Activated CD4-positive, alpha-beta memory T cell treated with anti-CD3 and anti-CD28 coated beads, Interleukin-2, amount 10 ng/mL, durations not matched to agents 7 days and 5 days (primary cell): ENCODE measurements around the gene TMBIM6. TPM values are rescaled to one million over a fixed set of nuclear protein-coding genes. Genes with fewer than 3 reads are reported as not detected.
"Not testable (repeated sequence)": the region's sequence is repeated elsewhere in the genome, so short reads cannot be mapped to it uniquely, and the experiment has no call there.

Experiments
- CTCF ChIA-PET: fragments of 350-600 bp; sonication (Branson Sonifier 250); formaldehyde crosslinking; loops from one replicate; lab custom pipeline; 2021; ENCODE audit warnings: antibody characterized with exemption, inconsistent platforms; lab: Charles Lee
- POLR2A ChIA-PET: fragments of 350-600 bp; sonication (Branson Sonifier 250); formaldehyde crosslinking; loops from one replicate; lab custom pipeline; 2021; ENCODE audit warnings: antibody characterized with exemption; lab: Charles Lee
- DNase-seq: peaks from one replicate; pipeline ENCODE4 v3.0.0-alpha.2; 2020
- H3K27ac Mint-ChIP-seq: one replicate; pipeline ENCODE4 v1.8.0; 2021; ENCODE audit warnings: mild to moderate bottlenecking, mixed read lengths
- H3K27me3 Mint-ChIP-seq: one replicate; pipeline ENCODE4 v1.8.0; 2021; ENCODE audit warnings: mixed read lengths
- H3K36me3 Mint-ChIP-seq: one replicate; pipeline ENCODE4 v1.8.0; 2021; ENCODE audit warnings: low read depth, mixed read lengths
- H3K4me1 Mint-ChIP-seq: one replicate; pipeline ENCODE4 v1.8.0; 2021; ENCODE audit warnings: mixed read lengths
- H3K4me3 Mint-ChIP-seq: one replicate; pipeline ENCODE4 v1.8.0; 2021; ENCODE audit warnings: mild to moderate bottlenecking, mixed read lengths
- H3K9me3 Mint-ChIP-seq: one replicate; pipeline ENCODE4 v1.8.0; 2021; ENCODE audit warnings: mixed read lengths
- total RNA-seq, 2 experiments: library from RNA; stranded (reverse); gene quantifications; one replicate each; pipeline ENCODE4 v1.2.3, GENCODE V29; 2021

TMBIM6 gene
- total RNA-seq, 2 experiments from 2014 or later = 600 to 613 TPM

DNA sequence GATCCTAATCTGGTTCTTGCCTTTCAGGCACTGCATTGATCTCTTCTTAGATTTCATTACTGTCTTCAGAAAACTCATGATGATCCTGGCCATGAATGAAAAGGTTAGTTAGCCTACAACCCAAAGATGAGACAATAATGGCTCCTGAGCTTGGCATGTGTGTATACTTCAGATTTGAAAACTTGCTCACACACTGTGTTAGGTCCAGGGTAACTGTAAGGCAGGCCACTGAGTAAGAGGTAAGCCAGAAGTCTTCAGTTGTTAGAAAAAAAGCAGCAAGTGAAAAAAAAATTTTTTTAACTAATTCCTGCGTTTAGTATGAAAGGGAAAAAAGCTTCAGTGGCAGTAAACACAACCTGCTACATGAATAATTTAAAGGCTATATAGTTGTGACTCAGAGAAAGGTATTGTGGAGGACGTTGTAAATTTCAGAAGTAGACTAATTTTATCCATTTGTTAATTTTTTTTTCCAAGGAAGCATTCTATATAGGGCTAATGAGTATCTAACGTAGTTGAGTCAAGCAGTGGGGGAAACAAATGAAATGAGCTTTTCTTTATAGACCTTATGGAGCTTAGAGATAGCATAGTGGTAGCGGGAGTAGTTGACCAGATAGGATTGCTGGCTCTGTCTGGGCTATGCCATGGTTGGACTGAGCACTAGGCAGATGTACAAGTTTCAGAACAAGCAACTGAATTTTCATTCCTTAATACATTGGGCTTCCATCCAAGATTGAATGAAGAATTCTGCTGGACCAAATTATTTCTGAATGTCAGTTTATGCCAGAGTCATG, 20.5 kb downstream of the TMBIM6 start:
- no peak overlapping the region for H3K4me3 Mint-ChIP-seq
- no peaks in the 10 kb centered on the region for H3K27me3 Mint-ChIP-seq
- ChIA-PET CTCF (interaction anchor here (0.8 to 4.5 kb wide), 19 partner anchors 8 to 257 kb away, joined by 3 to 66 read pairs (median 6); partner anchors contain the start of gene TMBIM6), POLR2A (interaction anchor here (0.6 to 5.9 kb wide), 10 partner anchors 9 to 322 kb away, joined by 3 to 75 read pairs (median 4); partner anchors contain the start of gene TMBIM6)
- H3K27ac Mint-ChIP-seq = peak overlapping the region; percentile 92
- no peaks in the 10 kb centered on the region for H3K9me3 Mint-ChIP-seq
- DNase-seq = no peak
- H3K36me3 Mint-ChIP-seq = peaks cover 77% of the 10 kb centered on the region
- peaks cover 50% of the 10 kb centered on the region for H3K4me1 Mint-ChIP-seq

DNA sequence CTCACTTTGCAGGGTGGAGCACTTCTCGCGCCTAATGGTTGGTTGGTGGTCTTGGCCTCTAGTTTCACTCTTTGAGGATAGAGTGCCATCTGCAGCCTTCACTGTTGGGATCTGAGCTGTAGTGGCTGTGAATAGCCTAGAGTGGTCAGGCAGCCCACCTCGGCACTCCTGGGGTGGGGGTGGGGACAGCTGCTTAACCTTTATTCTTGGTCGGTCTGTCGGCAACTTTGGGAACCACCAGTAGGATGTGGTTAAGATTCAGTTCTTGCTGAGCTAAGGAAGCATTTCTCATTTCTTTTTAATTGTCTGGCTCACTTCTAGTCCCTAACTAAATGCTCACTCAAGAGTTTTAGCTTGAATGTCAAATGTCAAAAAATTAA, 21.1 kb downstream of the TMBIM6 start:
- CTCF ChIA-PET = interaction anchor here (0.8 to 4.5 kb wide), 21 partner anchors 8 to 256 kb away, joined by 3 to 66 read pairs (median 5); partner anchors contain the start of gene TMBIM6
- no peak overlapping the region for H3K4me3 Mint-ChIP-seq
- DNase-seq = peak; percentile 36
- peaks cover 50% of the 10 kb centered on the region for H3K4me1 Mint-ChIP-seq
- peaks cover 71% of the 10 kb centered on the region for H3K36me3 Mint-ChIP-seq
- H3K27me3 Mint-ChIP-seq = no peaks in the 10 kb centered on the region
- peak overlapping the region; percentile 92 for H3K27ac Mint-ChIP-seq
- no peaks in the 10 kb centered on the region for H3K9me3 Mint-ChIP-seq
- POLR2A ChIA-PET = interaction anchor here (0.6 to 5.9 kb wide), 11 partner anchors 10 to 322 kb away, joined by 3 to 75 read pairs (median 4); partner anchors contain the start of gene TMBIM6

DNA sequence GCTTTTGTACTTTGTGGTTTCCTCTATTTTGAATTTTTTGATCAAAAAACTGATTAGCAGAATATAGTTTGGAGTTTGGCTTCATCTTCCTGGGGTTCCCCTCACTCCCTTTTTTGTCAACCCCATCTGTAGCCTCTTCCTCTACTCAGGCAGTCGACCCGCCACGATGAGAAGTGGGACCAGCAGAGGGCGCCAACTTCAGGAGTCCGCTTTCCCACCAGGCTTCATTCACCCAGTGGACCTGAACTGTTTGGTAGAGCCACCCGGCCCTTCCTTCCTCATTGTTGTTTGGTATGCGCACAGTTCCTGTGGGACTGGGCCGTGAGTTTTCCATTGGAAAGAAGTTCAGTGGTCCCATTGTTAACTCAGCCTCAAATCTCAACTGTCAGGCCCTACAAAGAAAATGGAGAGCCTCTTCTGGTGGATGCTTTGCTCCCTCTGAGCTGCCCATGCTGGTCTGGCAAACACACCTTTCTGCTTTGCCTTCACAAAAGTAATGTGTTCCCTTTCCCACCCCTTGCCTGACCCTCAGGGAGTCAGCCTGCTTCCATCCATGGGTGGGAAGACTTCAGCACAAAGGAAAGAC, 21.7 kb downstream of the TMBIM6 start:
- DNase-seq = peak; percentile 84
- CTCF ChIA-PET = interaction anchor here (0.5 to 4.5 kb wide), 24 partner anchors 9 to 1538 kb away, joined by 3 to 66 read pairs (median 5); partner anchors contain the start of gene TMBIM6
- H3K4me3 Mint-ChIP-seq = peak overlapping the region; percentile 3
- H3K9me3 Mint-ChIP-seq = no peaks in the 10 kb centered on the region
- POLR2A ChIA-PET = interaction anchor here (1.0 to 5.9 kb wide), 7 partner anchors 10 to 198 kb away, joined by 3 to 75 read pairs (median 4); partner anchors contain the start of gene TMBIM6
- H3K36me3 Mint-ChIP-seq = peaks cover 65% of the 10 kb centered on the region
- H3K27me3 Mint-ChIP-seq = peaks cover 2% of the 10 kb centered on the region
- peak overlapping the region; percentile 92 for H3K27ac Mint-ChIP-seq
- H3K4me1 Mint-ChIP-seq = peaks cover 51% of the 10 kb centered on the region

DNA sequence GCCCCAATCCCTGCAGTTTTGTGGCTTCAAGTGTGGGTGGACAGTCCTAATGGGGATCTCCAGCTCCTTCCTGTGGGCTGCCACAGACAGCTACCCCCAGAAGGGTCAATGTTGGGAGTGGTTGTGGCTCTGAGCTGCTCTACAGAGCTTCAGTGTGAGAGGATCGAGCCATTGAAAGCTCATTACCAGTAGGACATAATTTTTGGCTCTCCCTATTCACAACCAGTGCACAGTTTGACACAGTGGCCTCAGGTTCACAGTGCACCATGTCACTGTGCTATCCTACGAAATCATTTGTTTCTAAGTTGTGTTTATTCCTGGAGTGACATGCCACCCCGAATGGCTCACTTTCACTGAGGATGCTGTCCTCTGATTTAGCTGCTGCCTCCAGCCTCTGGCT, 22.8 kb downstream of the TMBIM6 start:
- no peaks in the 10 kb centered on the region for H3K9me3 Mint-ChIP-seq
- peak overlapping the region; percentile 92 for H3K27ac Mint-ChIP-seq
- no peak for DNase-seq
- peaks cover 55% of the 10 kb centered on the region for H3K36me3 Mint-ChIP-seq
- peaks cover 2% of the 10 kb centered on the region for H3K27me3 Mint-ChIP-seq
- CTCF ChIA-PET = interaction anchor here (1.7 to 4.5 kb wide), 7 partner anchors 9 to 128 kb away, joined by 5 to 66 read pairs (median 20); partner anchors contain the start of gene TMBIM6
- peaks cover 48% of the 10 kb centered on the region for H3K4me1 Mint-ChIP-seq
- POLR2A ChIA-PET = interaction anchor here (1.2 to 5.9 kb wide), 3 partner anchors 12 to 23 kb away, joined by 3 to 75 read pairs (median 54); partner anchors contain the start of gene TMBIM6
- no peak overlapping the region for H3K4me3 Mint-ChIP-seq

DNA sequence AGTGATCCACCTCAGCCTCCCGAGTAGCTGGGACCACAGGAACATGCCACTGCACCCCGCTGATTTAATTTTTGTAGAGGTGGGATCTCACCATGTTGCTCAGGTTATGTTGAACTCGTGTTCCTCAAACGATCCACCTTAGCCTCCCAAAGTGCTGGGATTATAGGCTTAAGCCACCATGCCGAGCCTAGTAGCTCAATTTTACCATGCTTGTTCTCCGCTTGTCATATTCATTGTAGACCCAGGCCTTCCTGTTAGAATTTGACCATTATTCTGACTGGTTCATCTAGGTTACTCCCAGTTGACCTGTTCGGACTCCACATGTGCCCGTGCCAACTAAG, 24.7 kb downstream of the TMBIM6 start:
- POLR2A ChIA-PET = interaction anchor here (1.3 to 5.7 kb wide), 2 partner anchors 23 to 25 kb away, joined by 3 to 75 read pairs; partner anchors contain the start of gene TMBIM6

DNA sequence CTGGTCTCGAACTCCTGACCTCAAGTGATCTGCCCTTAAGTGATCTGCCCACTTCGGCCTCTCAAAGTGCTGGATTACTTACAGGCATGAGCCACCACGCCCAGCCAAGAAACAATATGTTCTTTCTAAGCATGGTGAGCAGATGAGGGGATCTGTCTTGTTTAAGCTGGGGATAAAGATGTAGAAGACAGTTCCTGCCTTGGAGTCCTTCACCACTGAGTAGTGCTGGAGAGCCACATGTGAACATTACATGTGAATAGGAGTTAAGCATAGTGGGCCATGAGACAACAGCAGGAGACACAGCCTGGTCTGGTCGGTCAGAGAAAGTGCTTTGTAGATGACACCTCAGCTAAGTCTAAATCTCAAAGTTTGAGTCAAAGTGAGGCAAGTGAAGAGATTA, 26.0 kb downstream of the TMBIM6 start:
- H3K27me3 Mint-ChIP-seq = peaks cover 2% of the 10 kb centered on the region
- peaks cover 34% of the 10 kb centered on the region for H3K4me1 Mint-ChIP-seq
- CTCF ChIA-PET = interaction anchor here (0.8 to 1.4 kb wide), 4 partner anchors 11 to 72 kb away, joined by 3 to 9 read pairs (median 4); partner anchors contain the start of gene TMBIM6
- no peaks in the 10 kb centered on the region for H3K9me3 Mint-ChIP-seq
- peaks cover 35% of the 10 kb centered on the region for H3K36me3 Mint-ChIP-seq
- POLR2A ChIA-PET = interaction anchor here (1.4 to 1.8 kb wide), 2 partner anchors 14 to 26 kb away, joined by 3 to 9 read pairs; partner anchors contain the start of gene TMBIM6
- DNase-seq = no peak
- H3K27ac Mint-ChIP-seq = no peak overlapping the region
- no peak overlapping the region for H3K4me3 Mint-ChIP-seq

More for the DNA sequence above, 24.7 kb downstream of the TMBIM6 start:
- H3K27ac Mint-ChIP-seq = no peak overlapping the region
- peaks cover 2% of the 10 kb centered on the region for H3K27me3 Mint-ChIP-seq
- DNase-seq = no peak
- CTCF ChIA-PET = interaction anchor here (0.9 to 1.0 kb wide), 2 partner anchors 23 to 25 kb away, joined by 3 read pairs; partner anchors contain the start of gene TMBIM6
- H3K4me1 Mint-ChIP-seq = peaks cover 46% of the 10 kb centered on the region
- no peak overlapping the region for H3K4me3 Mint-ChIP-seq
- H3K36me3 Mint-ChIP-seq = peaks cover 47% of the 10 kb centered on the region
- no peaks in the 10 kb centered on the region for H3K9me3 Mint-ChIP-seq

DNA sequence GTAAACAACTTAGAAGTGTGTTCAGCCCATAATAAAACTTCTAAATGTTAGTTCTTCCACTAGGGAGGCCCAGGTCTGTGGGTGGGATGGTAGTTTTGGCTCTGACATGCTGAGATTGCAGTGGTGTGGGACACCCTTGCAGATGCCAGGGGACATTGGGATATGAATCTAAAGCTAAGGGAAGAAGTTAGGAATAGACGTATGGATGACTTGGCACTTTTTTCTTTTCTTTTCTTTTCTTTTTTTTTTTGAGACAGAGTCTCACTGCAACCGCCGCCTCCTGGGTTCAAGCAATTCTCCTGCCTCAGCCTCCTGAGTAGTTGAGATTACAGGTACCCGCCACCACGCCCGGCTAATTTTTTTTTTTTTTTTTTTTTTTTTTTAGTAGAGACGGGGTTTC, 31.7 kb downstream of the TMBIM6 start:
- not testable (repeated sequence) for H3K36me3 Mint-ChIP-seq, H3K4me3 Mint-ChIP-seq, DNase-seq, H3K27me3 Mint-ChIP-seq, H3K9me3 Mint-ChIP-seq, H3K27ac Mint-ChIP-seq
- H3K4me1 Mint-ChIP-seq = peaks cover 13% of the 10 kb centered on the region
- CTCF ChIA-PET = interaction anchor here (1.3 to 2.4 kb wide), 3 partner anchors 10 to 66 kb away, joined by 4 to 18 read pairs (median 6); partner anchors contain the start of gene TMBIM6
- POLR2A ChIA-PET = interaction anchor here (1.5 kb wide), 1 partner anchor 10 kb away, joined by 4 read pairs; no protein-coding TSS in a partner anchor

DNA sequence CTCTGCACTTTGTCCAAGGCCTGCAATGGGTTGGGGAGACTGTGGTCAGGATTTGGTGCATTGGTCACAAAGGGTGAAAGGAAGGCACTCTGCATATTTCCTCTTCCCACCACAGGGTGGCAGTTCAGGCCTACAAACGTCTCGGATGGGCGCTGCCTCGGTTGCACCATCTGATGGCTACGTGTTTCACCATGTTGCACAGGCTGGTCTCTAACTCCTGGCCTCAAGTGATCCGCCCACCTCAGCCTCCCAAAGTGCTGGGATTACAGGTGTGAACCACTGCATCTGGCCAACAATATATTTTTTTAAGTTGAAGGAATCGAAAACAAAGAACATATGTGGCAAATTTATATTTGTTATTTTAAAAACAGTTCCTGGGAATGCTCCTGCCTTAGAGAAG, 35.1 kb downstream of the TMBIM6 start:
- POLR2A ChIA-PET = no interaction called here
- no peak overlapping the region for H3K27ac Mint-ChIP-seq
- CTCF ChIA-PET = interaction anchor here (0.9 to 3.4 kb wide), 4 partner anchors 17 to 62 kb away, joined by 3 to 48 read pairs (median 18); partner anchors contain the start of gene TMBIM6
- peaks cover 17% of the 10 kb centered on the region for H3K4me1 Mint-ChIP-seq
- peaks cover 20% of the 10 kb centered on the region for H3K27me3 Mint-ChIP-seq
- H3K9me3 Mint-ChIP-seq = no peaks in the 10 kb centered on the region
- H3K36me3 Mint-ChIP-seq = no peaks in the 10 kb centered on the region
- peak; percentile 68 for DNase-seq
- H3K4me3 Mint-ChIP-seq = no peak overlapping the region

DNA sequence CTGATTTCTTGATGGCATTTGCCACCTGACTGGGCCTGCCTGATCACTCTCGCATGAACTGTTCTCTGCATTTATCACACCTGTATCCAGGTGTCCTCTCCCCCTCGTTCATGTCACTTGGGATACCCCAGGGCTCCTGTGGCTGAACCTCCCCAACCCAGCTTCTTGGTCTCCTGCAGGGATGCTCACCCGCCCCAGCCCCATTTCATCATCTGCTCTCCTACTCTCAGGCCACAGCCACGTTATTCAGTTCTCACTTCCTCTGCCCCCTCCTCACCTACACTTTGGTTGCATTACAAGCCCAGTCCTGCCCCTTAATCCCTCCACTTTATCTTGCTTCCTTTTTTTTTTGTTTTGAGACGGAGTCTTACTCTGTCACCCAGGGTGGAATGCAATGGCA, 35.5 kb downstream of the TMBIM6 start:
- Mint-ChIP-seq H3K27ac (no peak overlapping the region), H3K4me1 (peaks cover 17% of the 10 kb centered on the region), H3K36me3 (no peaks in the 10 kb centered on the region), H3K4me3 (no peak overlapping the region), H3K27me3 (peaks cover 24% of the 10 kb centered on the region), H3K9me3 (no peaks in the 10 kb centered on the region)
- ChIA-PET CTCF (interaction anchor here (0.7 to 3.4 kb wide), 21 partner anchors 14 to 294 kb away, joined by 3 to 48 read pairs (median 5); partner anchors contain the start of genes BCDIN3D and TMBIM6), POLR2A (interaction anchor here (2.2 kb wide), 1 partner anchor 36 kb away, joined by 16 read pairs; the partner anchor contains the start of gene TMBIM6)
- DNase-seq = no peak

DNA sequence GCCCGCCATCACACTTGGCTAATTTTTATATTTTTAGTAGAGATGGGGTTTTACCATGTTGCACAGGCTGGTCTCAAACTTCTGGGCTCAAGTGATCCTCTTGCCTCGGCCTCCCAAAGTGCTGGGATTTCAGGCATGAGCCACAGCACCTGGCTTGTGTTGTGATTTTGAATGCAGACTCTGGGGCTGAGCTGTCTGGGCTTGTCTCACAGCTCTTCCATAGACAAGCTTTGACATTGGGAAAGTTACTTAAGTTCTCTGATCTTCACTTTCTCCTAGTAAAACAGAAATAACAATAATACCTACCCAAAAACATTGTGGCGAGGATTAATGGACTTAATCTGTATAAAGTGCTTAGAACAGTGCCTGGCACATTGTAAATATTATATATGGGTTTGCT, 36.0 kb downstream of the TMBIM6 start:
- POLR2A ChIA-PET = interaction anchor here (2.2 kb wide), 1 partner anchor 36 kb away, joined by 16 read pairs; the partner anchor contains the start of gene TMBIM6
- H3K4me3 Mint-ChIP-seq = no peak overlapping the region
- H3K27me3 Mint-ChIP-seq = peaks cover 27% of the 10 kb centered on the region
- H3K27ac Mint-ChIP-seq = no peak overlapping the region
- no peaks in the 10 kb centered on the region for H3K9me3 Mint-ChIP-seq
- no peaks in the 10 kb centered on the region for H3K36me3 Mint-ChIP-seq
- CTCF ChIA-PET = interaction anchor here (0.5 to 3.4 kb wide), 45 partner anchors 9 to 561 kb away, joined by 3 to 48 read pairs (median 4); partner anchors contain the start of genes BCDIN3D, NCKAP5L and TMBIM6
- no peak for DNase-seq
- H3K4me1 Mint-ChIP-seq = peaks cover 17% of the 10 kb centered on the region

DNA sequence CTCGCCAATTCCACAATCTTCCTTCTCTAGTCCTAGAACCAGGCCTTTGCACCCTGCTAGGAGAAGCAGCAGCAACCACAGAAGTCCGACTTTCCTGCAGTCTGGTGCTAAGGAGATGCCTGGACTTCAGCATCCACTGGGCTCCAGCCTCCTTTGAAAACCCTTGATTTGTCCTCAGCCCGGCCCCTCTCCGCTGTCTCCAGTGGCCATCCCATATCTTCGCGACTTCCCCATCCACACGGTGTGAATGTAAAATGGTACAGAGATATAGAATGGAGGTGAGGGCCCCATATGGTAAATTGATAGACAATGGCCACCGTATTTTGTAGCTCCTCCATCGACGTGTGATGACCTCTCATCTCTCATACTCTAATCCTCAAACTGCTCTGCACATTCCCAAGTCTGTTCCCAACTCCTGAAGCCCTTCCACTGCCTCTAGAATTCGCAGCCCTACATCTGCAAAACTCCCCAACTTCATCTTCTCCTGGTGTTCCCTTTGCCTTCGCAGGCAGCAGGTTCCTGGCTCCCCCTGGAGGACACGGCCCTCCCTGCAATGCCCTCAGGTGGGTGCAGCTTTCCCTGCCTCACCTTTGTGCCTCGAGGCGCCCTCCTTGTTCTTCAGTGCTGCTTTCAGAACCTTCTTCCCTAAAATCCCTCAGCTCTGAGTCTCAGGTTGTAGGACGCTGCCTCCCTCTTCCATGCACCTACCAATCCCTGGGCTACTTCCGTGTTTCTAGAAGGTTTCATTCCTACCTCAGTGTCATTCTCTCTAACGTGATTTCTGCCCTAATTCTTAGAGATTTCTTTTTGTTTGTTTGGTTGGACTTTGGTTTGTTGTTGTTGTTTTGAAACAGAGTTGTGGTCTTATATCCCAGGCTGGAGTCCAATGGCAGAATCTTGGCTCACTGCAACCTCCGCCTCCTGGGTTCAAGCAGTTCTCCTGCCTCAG, 36.7 kb downstream of the TMBIM6 start:
- ChIA-PET CTCF (interaction anchor here (0.5 to 3.4 kb wide), 49 partner anchors 8 to 562 kb away, joined by 3 to 48 read pairs (median 4); partner anchors contain the start of genes BCDIN3D, NCKAP5L and TMBIM6), POLR2A (interaction anchor here (1.0 to 2.2 kb wide), 2 partner anchors 37 to 65 kb away, joined by 3 to 16 read pairs; partner anchors contain the start of genes BCDIN3D and TMBIM6)
- peak; percentile 73 for DNase-seq
- Mint-ChIP-seq H3K27ac (no peak overlapping the region), H3K36me3 (no peaks in the 10 kb centered on the region), H3K4me3 (no peak overlapping the region), H3K4me1 (peaks cover 17% of the 10 kb centered on the region), H3K27me3 (peaks cover 30% of the 10 kb centered on the region), H3K9me3 (no peaks in the 10 kb centered on the region)
